Stimulated activated naive CD8-positive, alpha-beta T cell treated with anti-CD3 and anti-CD28 coated beads, Interleukin-15, amount 100 ng/mL, for 72 hours (primary cell): ENCODE measurements around the gene UGT1A3.
"Not testable (repeated sequence)": the region's sequence is repeated elsewhere in the genome, so short reads cannot be mapped to it uniquely, and the experiment has no call there.

Source experiments
- ATAC-seq: fragments of 150-1000 bp; cut with Tn5 transposase; 2 replicates; pipeline ENCODE4 v1.10.0; 2021; ENCODE audit warnings: mild to moderate bottlenecking, moderate library complexity
- DNase-seq, 2 donors: peaks; one replicate each; pipeline ENCODE4 v3.0.0; 2021 to 2022
- H3K27ac Mint-ChIP-seq, 2 donors: one replicate each; pipeline ENCODE4 v1.8.0; 2022; ENCODE audit warnings: mild to moderate bottlenecking in 2 of 2, mixed read lengths in 2 of 2, moderate library complexity in 2 of 2
- H3K27me3 Mint-ChIP-seq: one replicate; pipeline ENCODE4 v1.8.0; 2022; ENCODE audit warnings: mixed read lengths
- H3K4me1 Mint-ChIP-seq: one replicate; pipeline ENCODE4 v1.8.0; 2022; ENCODE audit warnings: mild to moderate bottlenecking, mixed read lengths
- H3K4me3 Mint-ChIP-seq, 2 donors: one replicate each; pipeline ENCODE4 v1.8.0; 2022; ENCODE audit warnings: mild to moderate bottlenecking in 2 of 2, mixed read lengths in 2 of 2, moderate library complexity in 1 of 2
- H3K9me3 Mint-ChIP-seq, 2 donors: one replicate each; pipeline ENCODE4 v1.8.0; 2022; ENCODE audit warnings: mixed read lengths in 2 of 2

The UGT1A3 gene

GRCh38 chr2:233743464-233744259 lies 14.8 kb downstream of the UGT1A3 start:
- no peak for ATAC-seq
- H3K4me1 Mint-ChIP-seq = no peaks in the 10 kb centered on the region

GRCh38 chr2:233745073-233745755 lies 16.4 kb downstream of the UGT1A3 start:
- no peaks in the 10 kb centered on the region for H3K4me1 Mint-ChIP-seq
- H3K9me3 Mint-ChIP-seq = peaks cover 8% of the 10 kb centered on the region in 2 donors
- ATAC-seq = no peak
- peak overlapping the region in 1 of 2 donors; percentile 75 for H3K27ac Mint-ChIP-seq
- no peak overlapping the region for H3K4me3 Mint-ChIP-seq
- H3K27me3 Mint-ChIP-seq = peaks cover 44% of the 10 kb centered on the region
- DNase-seq = no peak

More at GRCh38 chr2:233743464-233744259, 14.8 kb downstream of the UGT1A3 start:
- DNase-seq = no peak
- no peak overlapping the region for H3K27ac Mint-ChIP-seq
- H3K9me3 Mint-ChIP-seq = no peaks in the 10 kb centered on the region
- H3K27me3 Mint-ChIP-seq = peaks cover 45% of the 10 kb centered on the region
- no peak overlapping the region for H3K4me3 Mint-ChIP-seq

DNA sequence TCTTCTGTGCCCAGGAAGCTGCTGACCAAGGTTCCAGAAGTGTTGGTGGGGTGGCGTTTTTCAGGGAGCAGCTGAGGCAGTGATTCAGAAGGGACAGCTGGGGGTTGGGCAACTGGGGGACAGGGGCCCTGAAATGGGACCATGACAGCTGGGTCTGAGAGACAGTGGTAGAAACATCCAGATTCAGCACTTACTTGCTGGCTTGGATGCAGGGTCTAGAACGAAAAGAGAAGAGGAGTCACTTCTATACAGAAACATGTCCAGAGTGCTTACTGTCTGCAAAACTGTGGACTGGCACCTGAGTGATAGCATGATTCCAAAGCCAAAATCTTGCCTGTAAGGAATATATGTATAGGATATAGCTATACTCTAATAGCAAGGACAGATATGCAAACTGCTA lies 17.0 kb downstream of the UGT1A3 start:
- H3K9me3 Mint-ChIP-seq = peaks cover 8 to 15% of the 10 kb centered on the region in 2 donors
- not testable (repeated sequence) for H3K4me3 Mint-ChIP-seq, ATAC-seq, H3K4me1 Mint-ChIP-seq, DNase-seq
- H3K27me3 Mint-ChIP-seq = peaks cover 42% of the 10 kb centered on the region
- H3K27ac Mint-ChIP-seq = peak overlapping the region in 1 of 2 donors; percentile 75

DNA sequence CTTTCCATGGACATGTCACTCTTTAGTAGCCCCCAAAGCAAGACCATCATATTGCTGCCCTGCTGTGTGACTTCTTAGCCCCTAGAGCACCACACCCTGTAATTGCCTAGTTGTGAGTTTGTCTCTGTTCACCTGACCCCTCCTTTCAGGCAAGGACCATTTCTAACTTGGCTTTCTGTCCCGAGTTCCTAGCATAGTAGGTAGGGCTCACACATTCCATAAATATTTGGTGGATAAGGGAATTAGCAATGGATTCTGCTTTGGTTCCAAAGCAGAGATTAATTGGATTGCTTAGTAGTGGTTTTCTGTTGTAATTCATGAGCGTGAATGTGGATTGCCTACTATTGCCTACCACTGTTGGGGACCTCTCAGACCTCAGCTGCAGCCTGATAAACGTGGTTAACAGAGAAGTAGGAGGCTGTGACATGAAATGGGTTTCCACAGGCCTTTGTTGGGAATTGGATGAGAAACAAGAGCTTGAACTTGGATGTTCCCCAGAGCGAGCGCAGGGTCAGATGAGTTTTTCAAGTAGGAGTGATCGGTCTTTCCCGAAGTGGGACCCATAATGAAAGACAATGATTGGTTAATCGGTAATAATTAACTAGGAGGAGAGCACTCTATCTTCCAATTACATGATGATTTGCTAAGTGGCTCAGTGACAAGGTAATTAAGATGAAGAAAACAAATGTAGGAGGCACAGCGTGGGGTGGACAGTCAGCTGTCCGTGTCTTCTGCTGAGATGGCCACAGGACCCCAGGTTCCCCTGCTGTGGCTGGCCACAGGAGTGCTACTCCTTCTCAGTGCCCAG lies 17.8 kb downstream of the UGT1A3 start:
- no peak overlapping the region for H3K4me3 Mint-ChIP-seq
- DNase-seq (no peak), ATAC-seq (no peak)
- H3K27me3 Mint-ChIP-seq = peaks cover 42% of the 10 kb centered on the region
- no peak overlapping the region for H3K27ac Mint-ChIP-seq
- no peaks in the 10 kb centered on the region for H3K4me1 Mint-ChIP-seq
- H3K9me3 Mint-ChIP-seq = peaks cover 11 to 23% of the 10 kb centered on the region in 2 donors

GRCh38 chr2:233747283-233747544 lies 18.4 kb downstream of the UGT1A3 start:
- Mint-ChIP-seq H3K27ac (no peak overlapping the region), H3K27me3 (peaks cover 42% of the 10 kb centered on the region), H3K4me3 (no peak overlapping the region), H3K9me3 (peaks cover 14 to 27% of the 10 kb centered on the region in 2 donors), H3K4me1 (no peaks in the 10 kb centered on the region)
- no peak for DNase-seq
- ATAC-seq = no peak

GRCh38 chr2:233750689-233751088 lies 21.8 kb downstream of the UGT1A3 start:
- not testable (repeated sequence) for H3K27ac Mint-ChIP-seq, H3K4me1 Mint-ChIP-seq, DNase-seq, H3K4me3 Mint-ChIP-seq, ATAC-seq
- Mint-ChIP-seq H3K9me3 (peaks cover 14 to 27% of the 10 kb centered on the region in 2 donors), H3K27me3 (peaks cover 36% of the 10 kb centered on the region)

DNA sequence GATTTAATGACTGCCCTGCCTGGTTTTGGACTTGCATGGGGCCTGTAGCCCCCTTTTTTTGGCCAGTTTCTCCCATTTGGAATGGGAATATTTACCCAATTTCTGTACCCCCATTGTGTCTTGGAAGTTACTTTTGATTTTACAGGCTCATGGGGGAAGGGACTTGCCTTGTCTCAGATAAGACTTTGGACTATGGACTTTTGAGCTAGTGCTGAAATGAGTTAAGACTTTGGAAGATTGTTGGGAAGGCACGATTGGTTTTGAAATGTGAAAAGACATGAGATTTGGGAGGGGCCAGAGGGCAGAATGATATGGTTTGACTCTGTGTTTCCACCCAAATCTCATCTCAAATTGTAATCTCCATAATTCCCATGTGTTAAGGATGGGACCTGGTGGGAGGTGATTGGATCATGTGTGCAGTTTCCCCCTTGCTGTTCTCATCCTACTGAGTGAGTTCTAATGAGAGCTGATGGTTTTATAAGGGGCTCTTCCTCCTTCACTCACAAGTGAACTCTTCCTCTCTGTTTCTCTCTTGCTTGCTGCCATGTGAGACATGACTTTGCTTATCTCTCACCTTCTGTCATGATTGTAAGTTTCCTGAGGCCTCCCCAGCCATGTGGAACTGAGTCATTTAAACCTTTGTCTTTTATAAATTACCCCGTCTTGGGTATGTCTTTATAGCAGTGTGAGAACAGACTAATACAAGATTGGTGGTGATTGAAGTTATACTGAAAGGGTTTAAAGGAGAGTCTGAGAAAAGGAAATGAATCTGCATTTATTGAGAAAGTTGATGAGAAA lies 22.6 kb downstream of the UGT1A3 start:
- H3K27ac Mint-ChIP-seq, H3K4me1 Mint-ChIP-seq, DNase-seq, H3K4me3 Mint-ChIP-seq, ATAC-seq: not testable (repeated sequence)
- peaks cover 14 to 27% of the 10 kb centered on the region in 2 donors for H3K9me3 Mint-ChIP-seq
- peaks cover 33% of the 10 kb centered on the region for H3K27me3 Mint-ChIP-seq

DNA sequence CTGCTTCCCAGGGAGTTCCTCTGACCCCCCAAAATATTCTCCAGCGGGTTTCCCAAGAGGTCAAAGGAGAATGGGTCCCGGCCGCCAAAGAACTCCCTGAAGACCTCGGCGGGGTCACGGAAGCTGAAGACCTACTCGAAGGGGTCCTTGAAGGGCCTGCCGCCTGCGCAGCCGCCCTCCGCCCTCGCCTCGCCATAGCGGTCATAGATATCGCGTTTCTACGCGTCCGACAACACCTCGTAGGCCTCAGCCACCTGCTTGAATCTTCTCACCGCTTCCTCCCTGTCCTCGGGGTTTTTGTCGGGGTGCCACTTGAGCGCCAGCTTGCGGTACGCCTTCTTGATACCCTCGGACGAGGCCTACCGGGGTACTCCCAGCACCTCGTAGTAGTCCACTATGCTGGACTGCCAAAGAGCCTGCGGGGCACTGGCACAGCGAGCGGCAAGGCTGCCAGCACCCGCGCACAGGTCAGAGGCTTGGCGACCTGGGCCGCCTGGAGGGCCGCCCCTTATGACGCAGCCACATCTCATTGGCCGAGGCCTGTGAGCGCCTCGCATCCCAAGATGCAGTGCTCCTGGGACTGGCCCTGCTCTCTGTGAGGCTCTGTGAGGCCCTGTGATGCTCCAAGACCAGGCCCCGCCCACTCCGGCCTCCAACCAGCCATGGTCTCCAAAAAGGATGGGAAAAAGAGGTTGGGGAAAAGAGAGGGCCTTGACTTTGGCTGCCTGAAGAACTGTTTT lies 26.2 kb downstream of the UGT1A3 start:
- Mint-ChIP-seq H3K4me1 (no peaks in the 10 kb centered on the region), H3K4me3 (no peak overlapping the region), H3K9me3 (peaks cover 7 to 21% of the 10 kb centered on the region in 2 donors), H3K27ac (no peak overlapping the region), H3K27me3 (peaks cover 3% of the 10 kb centered on the region)
- ATAC-seq = no peak
- DNase-seq = no peak

GRCh38 chr2:233756429-233757081 lies 27.7 kb downstream of the UGT1A3 start:
- no peaks in the 10 kb centered on the region for H3K27me3 Mint-ChIP-seq
- no peak overlapping the region for H3K27ac Mint-ChIP-seq

GRCh38 chr2:233758141-233758540 lies 29.3 kb downstream of the UGT1A3 start:
- Mint-ChIP-seq H3K4me1 (no peaks in the 10 kb centered on the region), H3K9me3 (no peaks in the 10 kb centered on the region), H3K27ac (no peak overlapping the region), H3K4me3 (no peak overlapping the region), H3K27me3 (peaks cover 2% of the 10 kb centered on the region)
- no peak for DNase-seq
- no peak for ATAC-seq

More at GRCh38 chr2:233756429-233757081, 27.7 kb downstream of the UGT1A3 start:
- ATAC-seq (no peak), DNase-seq (no peak)
- Mint-ChIP-seq H3K4me3 (no peak overlapping the region), H3K4me1 (no peaks in the 10 kb centered on the region), H3K9me3 (peaks cover 4 to 6% of the 10 kb centered on the region in 2 donors)

- Mint-ChIP-seq H3K27ac (peak overlapping the region in 1 of 2 donors; percentile 38), H3K4me1 (no peaks in the 10 kb centered on the region), H3K4me3 (no peak overlapping the region), H3K9me3 (no peaks in the 10 kb centered on the region), H3K27me3 (peaks cover 9% of the 10 kb centered on the region)
- ATAC-seq (no peak), DNase-seq (no peak)
These were observed 30.0 kb downstream of the UGT1A3 start for GRCh38 chr2:233758849-233759248.

DNA sequence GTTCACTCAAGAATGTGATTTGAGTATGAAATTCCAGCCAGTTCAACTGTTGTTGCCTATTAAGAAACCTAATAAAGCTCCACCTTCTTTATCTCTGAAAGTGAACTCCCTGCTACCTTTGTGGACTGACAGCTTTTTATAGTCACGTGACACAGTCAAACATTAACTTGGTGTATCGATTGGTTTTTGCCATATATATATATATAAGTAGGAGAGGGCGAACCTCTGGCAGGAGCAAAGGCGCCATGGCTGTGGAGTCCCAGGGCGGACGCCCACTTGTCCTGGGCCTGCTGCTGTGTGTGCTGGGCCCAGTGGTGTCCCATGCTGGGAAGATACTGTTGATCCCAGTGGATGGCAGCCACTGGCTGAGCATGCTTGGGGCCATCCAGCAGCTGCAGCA lies 31.2 kb downstream of the UGT1A3 start, which contains the start of gene UGT1A1:
UGT1A1 (plus strand) TSS at position 228 of the 400 bp plus-strand sequence; CDS start at position 246, 18 bp downstream.
- ATAC-seq (no peak), DNase-seq (no peak)
- no peaks in the 10 kb centered on the region for H3K4me1 Mint-ChIP-seq
- no peak within 1 kb of the TSS for H3K4me3 Mint-ChIP-seq
- peaks cover 21% of the 10 kb centered on the region for H3K27me3 Mint-ChIP-seq
- peak within 1 kb of the TSS in 1 of 2 donors; percentile 38 for H3K27ac Mint-ChIP-seq
- no peaks in the 10 kb centered on the region for H3K9me3 Mint-ChIP-seq

DNA sequence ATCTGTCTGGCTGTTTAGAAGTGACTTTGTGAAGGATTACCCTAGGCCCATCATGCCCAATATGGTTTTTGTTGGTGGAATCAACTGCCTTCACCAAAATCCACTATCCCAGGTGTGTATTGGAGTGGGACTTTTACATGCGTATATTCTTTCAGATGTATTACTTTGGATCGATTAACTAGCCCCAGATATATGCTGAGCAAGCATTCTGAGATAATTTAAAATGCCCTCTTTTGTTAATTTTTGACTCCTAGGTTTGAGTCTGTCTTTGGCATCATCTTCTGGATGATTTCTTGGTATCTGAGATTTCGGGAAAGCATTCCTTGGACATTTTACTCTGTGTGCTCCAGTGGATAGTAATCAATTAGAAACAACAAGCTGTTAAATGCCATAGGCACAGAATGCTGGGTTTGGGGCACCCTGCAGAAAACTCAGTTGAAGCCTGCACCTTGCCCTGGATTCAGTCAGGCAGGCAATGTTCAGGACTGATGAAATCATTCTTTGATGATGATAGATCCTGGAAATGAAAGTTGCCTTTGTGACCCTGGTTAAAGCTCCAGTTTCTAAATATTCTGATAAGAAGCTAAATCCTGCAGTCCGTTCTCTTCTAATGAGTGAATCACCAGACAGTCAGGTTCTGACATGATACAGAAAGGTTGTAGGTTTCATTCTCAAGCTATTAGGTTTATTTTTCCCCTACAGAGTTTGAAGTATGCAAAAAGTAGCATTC lies 32.4 kb downstream of the UGT1A3 start:
- no peak overlapping the region for H3K27ac Mint-ChIP-seq
- H3K27me3 Mint-ChIP-seq = peaks cover 32% of the 10 kb centered on the region
- ATAC-seq (no peak), DNase-seq (no peak)
- H3K4me3 Mint-ChIP-seq = no peak overlapping the region
- H3K9me3 Mint-ChIP-seq = no peaks in the 10 kb centered on the region
- H3K4me1 Mint-ChIP-seq = no peaks in the 10 kb centered on the region
